GM12878 (cell line): ENCODE measurements around the gene ANAPC16. TPM values are rescaled to one million over a fixed set of nuclear protein-coding genes. Genes with fewer than 3 reads are reported as not detected.

ENCODE experiments used
- BCL11A ChIP-seq: IDR thresholded peaks from 2 replicates; pipeline ENCODE4 v1.6.1; 2011; ENCODE audit warnings: low read depth, low read length
- BHLHE40 ChIP-seq, 2 experiments: fragments of 450-650 bp in 1 of 2; IDR thresholded peaks; 2 replicates each; pipeline ENCODE4 v1.6.1; 2011 to 2017; ENCODE audit warnings: low read depth in 2 of 2, borderline replicate concordance in 1 of 2, improper control_type of control experiment in 1 of 2, low read length in 1 of 2, mild to moderate bottlenecking in 1 of 2
- CBFB ChIP-seq: IDR thresholded peaks from 2 replicates; pipeline ENCODE4 v1.6.1; 2016; ENCODE audit warnings: antibody characterized with exemption, low read depth
- E4F1 ChIP-seq: fragments of 450-650 bp; IDR thresholded peaks from 2 replicates; pipeline ENCODE4 v1.6.1; 2018; ENCODE audit warnings: borderline replicate concordance, mild to moderate bottlenecking; ENCODE audit not compliant: partially characterized antibody
- EZH2 ChIP-seq: IDR thresholded peaks from 2 replicates; pipeline ENCODE4 v1.6.1; 2012; ENCODE audit warnings: low read depth, mild to moderate bottlenecking, control low read depth, inconsistent platforms, low read length, borderline replicate concordance; ENCODE audit not compliant: control insufficient read depth
- FOS ChIP-seq: IDR thresholded peaks from 3 replicates; pipeline ENCODE4 v1.6.1; 2011; ENCODE audit warnings: borderline replicate concordance; ENCODE audit not compliant: insufficient read length; ENCODE audit errors: extremely low read depth
- SREBF2 ChIP-seq: IDR thresholded peaks from 2 replicates; pipeline ENCODE4 v1.6.1; 2012; ENCODE audit warnings: mild to moderate bottlenecking, low read length
- SUPT20H ChIP-seq: IDR thresholded peaks from 2 replicates; pipeline ENCODE4 v1.6.1; 2011; ENCODE audit warnings: low read depth, mild to moderate bottlenecking, low read length, moderate library complexity, borderline replicate concordance; ENCODE audit not compliant: control insufficient read depth
- TCF12 ChIP-seq: IDR thresholded peaks from 2 replicates; pipeline ENCODE4 v1.6.1; 2011; ENCODE audit warnings: low read depth, mild to moderate bottlenecking, low read length
- ZNF24 ChIP-seq: fragments of 450-650 bp; IDR thresholded peaks from 2 replicates; pipeline ENCODE4 v1.6.1; 2017; ENCODE audit warnings: antibody characterized with exemption, mild to moderate bottlenecking
- ZNF384 ChIP-seq: IDR thresholded peaks from 2 replicates; pipeline ENCODE4 v1.6.1; 2012; ENCODE audit warnings: low read depth, mild to moderate bottlenecking, low read length, improper control_type of control experiment, borderline replicate concordance
- ZZZ3 ChIP-seq: IDR thresholded peaks from 2 replicates; pipeline ENCODE4 v1.6.1; 2011; ENCODE audit warnings: low read depth; ENCODE audit not compliant: control insufficient read depth, insufficient read length
- polyA plus RNA-seq, 11 experiments: library from polyadenylated mRNA; depleted of rRNA in 4 of 11; unstranded in 6 of 11; stranded (reverse) in 5 of 11; fragments of >200 nt; fragmentation: Nextera tagmentation in 4 of 11; fragmentation: Illumina TruSeq in 1 of 11; extraction: Ambion mirVana in 4 of 11; extraction: Trizol in 1 of 11; gene quantifications; 1 replicate in 1 of 11; 2 replicates in 10 of 11; pipeline versions ENCODE4 v1.2.1 to v1.2.3, GENCODE V29; 2011 to 2016; ENCODE audit warnings: inconsistent platforms in 2 of 11, missing spikeins in 2 of 11, low read depth in 1 of 11
- total RNA-seq, 4 experiments: library from RNA; depleted of rRNA in 3 of 4; stranded (reverse); fragments of >200 nt in 3 of 4; fragmentation: Illumina TruSeq in 1 of 4; extraction: Trizol in 1 of 4; gene quantifications; 2 replicates each; pipeline versions ENCODE4 v1.2.1 to v1.2.3, GENCODE V29; 2013 to 2021
- TF ChIP-seq, protein P1 (sequence below): IDR thresholded peaks from 2 replicates; pipeline ENCODE4 v1.6.1; 2011; ENCODE audit warnings: borderline replicate concordance, low read depth, mild to moderate bottlenecking, moderate library complexity, low read length; ENCODE audit not compliant: insufficient read depth, poor library complexity, severe bottlenecking
- TF ChIP-seq, protein P2 (sequence below): fragments of 450-650 bp; IDR thresholded peaks from 2 replicates; pipeline ENCODE4 v1.6.1; 2017; ENCODE audit warnings: mild to moderate bottlenecking
- TF ChIP-seq, protein P3 (sequence below): IDR thresholded peaks from 2 replicates; pipeline ENCODE4 v1.6.1; 2012; ENCODE audit warnings: low read depth, low read length, improper control_type of control experiment
- TF ChIP-seq, protein P4 (sequence below): fragments of 450-650 bp; IDR thresholded peaks from 2 replicates; pipeline ENCODE4 v1.6.1; 2017; ENCODE audit warnings: mild to moderate bottlenecking, moderate library complexity

Gene ANAPC16
- total and polyA plus RNA-seq, 10 of the 15 experiments (the other 5 are each of a cell fraction or from before 2014, with no cell fraction given): 66.9 to 208 (median 134) TPM

- no peak for TF ChIP-seq EZH2
- TF ChIP-seq, protein P1, sequence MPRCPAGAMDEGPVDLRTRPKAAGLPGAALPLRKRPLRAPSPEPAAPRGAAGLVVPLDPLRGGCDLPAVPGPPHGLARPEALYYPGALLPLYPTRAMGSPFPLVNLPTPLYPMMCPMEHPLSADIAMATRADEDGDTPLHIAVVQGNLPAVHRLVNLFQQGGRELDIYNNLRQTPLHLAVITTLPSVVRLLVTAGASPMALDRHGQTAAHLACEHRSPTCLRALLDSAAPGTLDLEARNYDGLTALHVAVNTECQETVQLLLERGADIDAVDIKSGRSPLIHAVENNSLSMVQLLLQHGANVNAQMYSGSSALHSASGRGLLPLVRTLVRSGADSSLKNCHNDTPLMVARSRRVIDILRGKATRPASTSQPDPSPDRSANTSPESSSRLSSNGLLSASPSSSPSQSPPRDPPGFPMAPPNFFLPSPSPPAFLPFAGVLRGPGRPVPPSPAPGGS: no peak
- no peak for TF ChIP-seq SUPT20H
- TF ChIP-seq TCF12: no peak
- TF ChIP-seq E4F1: no peak
- TF ChIP-seq ZNF384: no peak
- no peak for TF ChIP-seq BHLHE40 (IDR thresholded peaks at IDR 0.05; ENCODE audit: borderline replicate concordance in 1 of 2, low read depth in 2 of 2, low read length in 1 of 2)
- no peak for TF ChIP-seq FOS
- TF ChIP-seq, protein P2, sequence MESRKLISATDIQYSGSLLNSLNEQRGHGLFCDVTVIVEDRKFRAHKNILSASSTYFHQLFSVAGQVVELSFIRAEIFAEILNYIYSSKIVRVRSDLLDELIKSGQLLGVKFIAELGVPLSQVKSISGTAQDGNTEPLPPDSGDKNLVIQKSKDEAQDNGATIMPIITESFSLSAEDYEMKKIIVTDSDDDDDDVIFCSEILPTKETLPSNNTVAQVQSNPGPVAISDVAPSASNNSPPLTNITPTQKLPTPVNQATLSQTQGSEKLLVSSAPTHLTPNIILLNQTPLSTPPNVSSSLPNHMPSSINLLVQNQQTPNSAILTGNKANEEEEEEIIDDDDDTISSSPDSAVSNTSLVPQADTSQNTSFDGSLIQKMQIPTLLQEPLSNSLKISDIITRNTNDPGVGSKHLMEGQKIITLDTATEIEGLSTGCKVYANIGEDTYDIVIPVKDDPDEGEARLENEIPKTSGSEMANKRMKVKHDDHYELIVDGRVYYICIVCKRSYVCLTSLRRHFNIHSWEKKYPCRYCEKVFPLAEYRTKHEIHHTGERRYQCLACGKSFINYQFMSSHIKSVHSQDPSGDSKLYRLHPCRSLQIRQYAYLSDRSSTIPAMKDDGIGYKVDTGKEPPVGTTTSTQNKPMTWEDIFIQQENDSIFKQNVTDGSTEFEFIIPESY: no peak
- no peak for TF ChIP-seq SREBF2
- TF ChIP-seq CBFB: no peak
- no peak for TF ChIP-seq BCL11A
- no peak for TF ChIP-seq ZNF24
- TF ChIP-seq, protein P3, sequence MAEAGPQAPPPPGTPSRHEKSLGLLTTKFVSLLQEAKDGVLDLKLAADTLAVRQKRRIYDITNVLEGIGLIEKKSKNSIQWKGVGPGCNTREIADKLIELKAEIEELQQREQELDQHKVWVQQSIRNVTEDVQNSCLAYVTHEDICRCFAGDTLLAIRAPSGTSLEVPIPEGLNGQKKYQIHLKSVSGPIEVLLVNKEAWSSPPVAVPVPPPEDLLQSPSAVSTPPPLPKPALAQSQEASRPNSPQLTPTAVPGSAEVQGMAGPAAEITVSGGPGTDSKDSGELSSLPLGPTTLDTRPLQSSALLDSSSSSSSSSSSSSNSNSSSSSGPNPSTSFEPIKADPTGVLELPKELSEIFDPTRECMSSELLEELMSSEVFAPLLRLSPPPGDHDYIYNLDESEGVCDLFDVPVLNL: no peak
- TF ChIP-seq ZZZ3: no peak
- TF ChIP-seq, protein P4, sequence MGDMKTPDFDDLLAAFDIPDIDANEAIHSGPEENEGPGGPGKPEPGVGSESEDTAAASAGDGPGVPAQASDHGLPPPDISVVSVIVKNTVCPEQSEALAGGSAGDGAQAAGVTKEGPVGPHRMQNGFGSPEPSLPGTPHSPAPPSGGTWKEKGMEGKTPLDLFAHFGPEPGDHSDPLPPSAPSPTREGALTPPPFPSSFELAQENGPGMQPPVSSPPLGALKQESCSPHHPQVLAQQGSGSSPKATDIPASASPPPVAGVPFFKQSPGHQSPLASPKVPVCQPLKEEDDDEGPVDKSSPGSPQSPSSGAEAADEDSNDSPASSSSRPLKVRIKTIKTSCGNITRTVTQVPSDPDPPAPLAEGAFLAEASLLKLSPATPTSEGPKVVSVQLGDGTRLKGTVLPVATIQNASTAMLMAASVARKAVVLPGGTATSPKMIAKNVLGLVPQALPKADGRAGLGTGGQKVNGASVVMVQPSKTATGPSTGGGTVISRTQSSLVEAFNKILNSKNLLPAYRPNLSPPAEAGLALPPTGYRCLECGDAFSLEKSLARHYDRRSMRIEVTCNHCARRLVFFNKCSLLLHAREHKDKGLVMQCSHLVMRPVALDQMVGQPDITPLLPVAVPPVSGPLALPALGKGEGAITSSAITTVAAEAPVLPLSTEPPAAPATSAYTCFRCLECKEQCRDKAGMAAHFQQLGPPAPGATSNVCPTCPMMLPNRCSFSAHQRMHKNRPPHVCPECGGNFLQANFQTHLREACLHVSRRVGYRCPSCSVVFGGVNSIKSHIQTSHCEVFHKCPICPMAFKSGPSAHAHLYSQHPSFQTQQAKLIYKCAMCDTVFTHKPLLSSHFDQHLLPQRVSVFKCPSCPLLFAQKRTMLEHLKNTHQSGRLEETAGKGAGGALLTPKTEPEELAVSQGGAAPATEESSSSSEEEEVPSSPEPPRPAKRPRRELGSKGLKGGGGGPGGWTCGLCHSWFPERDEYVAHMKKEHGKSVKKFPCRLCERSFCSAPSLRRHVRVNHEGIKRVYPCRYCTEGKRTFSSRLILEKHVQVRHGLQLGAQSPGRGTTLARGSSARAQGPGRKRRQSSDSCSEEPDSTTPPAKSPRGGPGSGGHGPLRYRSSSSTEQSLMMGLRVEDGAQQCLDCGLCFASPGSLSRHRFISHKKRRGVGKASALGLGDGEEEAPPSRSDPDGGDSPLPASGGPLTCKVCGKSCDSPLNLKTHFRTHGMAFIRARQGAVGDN: no peak
Observed at GRCh38 chr10:72259491-72260238, 43.9 kb downstream of the ANAPC16 start (continued).
